GM21515 (cell line): Measurements from ENCODE around the gene RPS6KA2.

ENCODE experiments used
- ATAC-seq: cut with Tn5 transposase; IDR thresholded peaks from one replicate; pipeline ENCODE4 v1.9.1; 2021; ENCODE audit not compliant: unreplicated experiment

Gene RPS6KA2

DNA sequence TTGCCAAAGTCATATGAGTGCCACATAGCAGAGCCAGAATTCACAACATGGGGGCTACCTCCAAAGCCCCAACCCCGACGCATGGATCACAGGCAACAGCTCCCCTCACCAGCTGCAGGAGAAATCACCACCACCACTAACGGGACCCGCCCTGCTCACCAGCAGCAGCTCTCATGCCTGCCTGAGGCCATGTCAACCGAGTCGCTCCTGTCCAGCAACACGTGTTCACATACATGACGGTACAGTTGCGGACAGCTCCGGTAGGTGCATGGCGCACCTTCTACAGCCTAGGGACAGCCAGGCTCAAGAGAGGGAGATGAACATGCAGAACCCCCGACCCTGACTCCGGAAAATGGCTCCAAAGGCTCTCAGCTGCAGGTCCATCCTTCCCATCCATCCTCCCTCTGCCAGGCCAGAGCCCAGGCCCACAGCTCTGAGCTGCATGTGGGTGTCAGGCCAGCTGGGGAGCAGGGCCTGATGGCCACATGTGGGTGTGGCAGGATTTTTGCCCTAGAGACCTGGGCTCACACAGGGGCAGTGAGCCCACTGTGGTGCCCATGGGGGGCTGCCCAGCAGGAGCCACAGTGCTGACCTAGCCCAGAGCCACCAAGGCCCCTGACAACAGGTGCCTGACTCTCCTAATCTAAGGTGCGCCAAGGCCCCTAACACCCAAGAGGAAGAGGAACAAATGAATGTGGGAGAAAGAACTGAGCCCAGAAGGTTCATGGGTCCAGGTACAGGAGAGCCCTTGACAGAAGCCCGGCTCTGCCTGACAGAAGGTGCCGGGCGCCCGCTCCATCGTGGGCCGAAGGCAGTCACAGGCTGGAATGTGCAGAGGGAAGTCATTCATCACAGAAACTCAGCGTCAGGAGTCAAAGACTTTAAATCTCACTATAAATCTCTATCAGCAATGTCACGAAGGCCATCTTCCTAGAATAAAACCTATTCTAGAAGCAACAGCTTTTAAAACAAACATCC, 10.5 kb downstream of the RPS6KA2 start:
- ATAC-seq = no peak

DNA sequence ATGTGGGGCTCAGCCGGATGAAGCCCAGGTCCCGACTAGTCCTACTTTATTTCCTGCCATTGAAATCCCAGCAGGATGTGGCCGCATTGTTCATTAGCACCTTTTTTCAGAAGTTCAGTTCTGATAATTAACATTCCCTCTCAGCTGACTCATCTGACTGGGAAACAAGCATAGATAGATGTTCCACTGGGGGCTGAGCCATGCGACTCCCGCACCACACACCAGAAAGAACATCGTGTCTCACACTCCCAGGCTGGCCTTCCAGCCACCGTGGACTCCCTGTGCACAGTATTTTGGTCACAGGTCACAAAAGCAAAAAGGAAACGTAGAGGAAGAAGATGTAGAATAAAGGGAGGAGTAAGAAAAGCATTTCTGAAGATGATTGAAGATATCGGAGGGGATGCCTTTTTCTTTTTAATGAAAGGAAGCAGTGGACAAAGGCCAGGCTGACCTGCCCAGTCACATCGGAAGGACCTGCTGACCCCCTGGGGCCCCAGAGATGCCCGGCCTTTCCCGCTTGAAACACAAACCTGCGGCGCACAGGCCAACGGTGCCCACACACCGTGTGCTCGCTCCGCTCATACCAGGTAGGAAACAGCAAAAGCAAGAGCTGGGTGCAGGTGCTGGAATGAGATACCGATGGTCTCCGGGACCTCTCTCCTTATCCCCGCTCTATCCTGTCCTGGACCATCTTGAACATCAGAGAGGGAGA, 11.8 kb downstream of the RPS6KA2 start:
- ATAC-seq = no peak

DNA sequence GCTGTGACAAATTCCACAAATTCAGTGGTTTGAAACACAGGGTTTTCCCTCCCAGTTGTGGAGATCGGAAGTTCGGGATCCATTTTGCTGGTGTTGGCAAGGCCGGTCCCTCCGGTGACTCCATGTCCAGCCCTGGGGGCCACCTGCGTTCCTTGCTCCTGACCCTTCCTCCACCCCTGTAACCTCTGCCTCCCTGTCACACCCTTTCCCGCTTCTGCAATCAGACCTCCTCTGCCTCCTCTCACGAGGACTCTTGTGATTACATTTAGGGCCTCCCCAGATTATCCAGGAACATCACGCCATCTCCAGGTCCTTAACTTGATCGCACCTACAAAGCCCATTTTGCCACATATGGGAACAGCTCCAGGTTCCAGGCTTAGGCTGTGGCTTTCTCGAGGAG, 12.5 kb downstream of the RPS6KA2 start:
- no peak for ATAC-seq

DNA sequence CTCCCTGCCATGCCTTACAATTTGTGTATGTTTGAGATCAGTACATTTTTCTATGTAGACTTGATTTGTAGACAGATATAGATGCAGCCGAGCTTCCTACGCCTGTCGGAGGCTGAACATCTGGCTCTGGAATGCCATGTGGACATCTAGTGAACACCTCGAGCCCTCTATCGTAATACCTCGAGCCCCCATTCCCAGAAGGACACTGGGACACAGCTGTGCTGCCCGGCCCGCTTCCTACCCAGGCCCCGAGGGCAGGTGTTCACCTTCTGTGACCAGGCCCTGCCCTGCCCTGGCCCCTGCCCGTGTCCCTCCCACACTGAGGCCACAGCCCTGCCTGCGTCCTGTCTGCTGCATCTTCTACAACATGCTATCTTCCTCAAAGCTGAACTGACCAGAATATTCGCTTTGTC, 12.9 kb downstream of the RPS6KA2 start:
- ATAC-seq = no peak

DNA sequence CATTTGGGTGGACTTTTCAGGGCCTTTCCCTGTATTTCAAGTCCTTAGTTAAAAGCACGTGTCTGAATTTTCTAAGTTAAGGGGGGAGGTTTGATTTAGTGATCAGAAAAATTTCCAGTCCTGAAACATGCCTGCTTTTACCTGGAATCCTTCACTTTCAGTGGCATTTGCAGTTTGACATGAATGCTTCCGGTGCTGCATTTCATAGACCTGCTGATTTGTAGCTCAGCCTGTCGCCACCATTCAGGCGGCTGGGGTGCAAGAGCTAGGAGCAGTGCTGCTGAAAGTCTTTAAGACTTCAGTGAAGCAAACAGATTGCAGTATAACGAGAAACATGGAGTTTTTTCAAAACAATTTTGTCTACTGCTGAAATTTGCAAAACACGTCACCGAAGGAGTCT, 14.0 kb downstream of the RPS6KA2 start:
- ATAC-seq = no peak

DNA sequence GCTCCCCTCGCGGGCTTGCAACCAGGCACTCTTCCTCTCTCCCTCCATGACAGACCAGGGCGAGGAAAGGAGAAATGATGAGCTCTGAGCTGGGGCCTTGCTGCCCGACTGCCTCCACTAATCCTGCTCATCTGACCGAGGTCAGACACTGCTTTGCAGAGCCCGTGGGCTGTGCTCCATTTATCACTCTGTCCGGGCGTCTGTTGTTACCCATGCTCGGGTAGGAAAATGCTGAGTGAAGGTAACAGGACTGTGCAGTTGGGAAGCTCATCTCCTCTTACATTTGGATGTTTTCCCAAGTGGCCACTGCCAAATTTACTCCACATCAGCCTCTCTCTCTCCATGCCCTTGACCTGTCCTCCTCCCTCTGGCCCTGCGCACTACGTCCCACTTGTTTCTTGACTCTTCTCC, 14.6 kb downstream of the RPS6KA2 start:
- ATAC-seq = no peak

DNA sequence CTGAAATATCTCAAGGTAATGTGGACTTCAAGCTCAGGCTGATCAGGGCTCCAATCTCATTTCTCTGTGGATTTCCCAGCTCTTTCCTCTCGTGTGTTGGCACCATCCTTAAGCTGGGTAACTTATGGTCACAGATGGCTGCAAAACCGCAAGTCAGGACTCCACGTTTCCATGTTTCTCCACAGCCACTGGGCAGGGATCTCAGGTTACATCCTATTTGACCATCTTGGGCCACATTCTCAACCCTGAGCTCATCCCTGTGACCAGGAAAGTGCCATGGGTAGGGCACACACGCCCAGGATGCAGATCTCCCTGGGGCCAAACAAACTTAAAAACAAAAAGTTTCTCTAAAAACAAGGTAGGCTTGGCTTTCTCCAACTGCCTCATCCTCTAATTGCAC, 15.4 kb downstream of the RPS6KA2 start:
- no peak for ATAC-seq

DNA sequence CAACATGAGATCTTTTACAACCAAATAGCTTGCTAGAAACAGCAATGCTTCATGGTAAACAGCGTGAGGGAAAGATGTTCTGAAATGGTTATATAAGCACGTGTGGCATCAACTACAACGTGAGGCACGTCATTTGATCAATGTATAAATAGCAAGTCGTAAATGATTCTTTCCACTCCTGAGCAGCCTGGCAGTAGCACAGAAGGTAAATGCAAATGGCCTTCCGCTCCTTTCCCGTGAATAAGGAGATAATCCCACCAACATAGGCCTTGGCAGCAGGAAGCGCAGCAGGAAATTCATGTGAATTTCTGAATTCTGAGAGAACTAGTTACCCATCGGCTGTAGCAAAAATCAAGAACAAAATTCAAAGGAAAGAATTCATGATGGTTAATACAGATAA, 17.0 kb downstream of the RPS6KA2 start:
- no peak for ATAC-seq

DNA sequence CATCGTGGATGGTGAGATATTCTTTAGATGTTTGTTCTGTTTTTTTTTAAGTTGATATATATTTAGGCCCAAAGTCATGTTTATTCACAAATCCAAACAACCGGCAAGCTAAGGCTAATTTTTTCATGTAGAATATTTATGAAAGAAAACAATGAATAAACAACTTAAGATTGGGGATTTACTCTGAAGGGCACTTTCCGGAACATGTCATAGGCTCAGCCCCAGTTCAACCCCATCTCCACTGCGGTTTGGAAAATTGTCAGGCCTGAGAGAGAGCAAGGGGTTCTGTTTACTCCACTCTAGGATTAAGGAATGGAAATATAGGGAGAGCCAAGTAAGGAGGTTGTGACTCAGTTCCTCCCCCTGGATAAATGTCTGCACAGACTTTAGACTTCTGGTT, 18.3 kb downstream of the RPS6KA2 start:
- ATAC-seq = no peak

DNA sequence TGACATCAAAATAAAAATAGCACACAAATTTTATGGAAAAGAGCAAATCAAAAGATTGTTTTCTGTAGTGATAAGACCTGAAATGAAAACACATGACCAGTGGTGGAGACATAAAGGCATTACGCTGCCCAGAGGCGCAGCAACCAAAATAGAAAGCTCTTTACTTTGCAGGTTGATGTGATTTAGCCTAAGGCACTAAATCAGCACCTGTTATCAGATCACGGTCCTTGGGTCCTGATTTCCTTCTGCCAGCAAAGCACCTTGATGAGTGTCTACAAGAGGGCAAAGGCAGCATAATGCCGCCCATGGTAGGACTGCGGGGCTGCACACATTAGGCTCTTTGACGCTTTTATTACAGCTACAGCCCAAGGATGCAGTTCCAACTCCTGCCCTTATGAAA, 21.3 kb downstream of the RPS6KA2 start:
- ATAC-seq = no peak

DNA sequence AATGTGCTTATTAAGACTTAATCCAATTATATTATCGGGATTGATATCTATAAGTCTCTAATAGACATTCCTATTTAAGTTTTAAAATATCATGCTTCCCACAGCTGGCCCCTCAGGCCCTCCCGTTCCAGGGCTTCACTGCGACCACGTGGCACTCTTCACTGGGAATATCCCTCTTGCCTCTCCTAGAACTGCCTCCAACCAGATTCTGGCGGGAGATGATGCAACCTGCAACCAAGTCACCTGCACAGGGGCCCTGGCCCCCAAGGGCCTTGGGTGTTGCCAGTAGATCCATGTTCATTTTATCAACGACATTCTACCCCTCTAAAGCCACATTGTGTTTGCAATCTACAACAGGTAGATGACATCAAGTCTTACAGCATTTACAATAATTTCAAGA, 22.1 kb downstream of the RPS6KA2 start:
- ATAC-seq = no peak

DNA sequence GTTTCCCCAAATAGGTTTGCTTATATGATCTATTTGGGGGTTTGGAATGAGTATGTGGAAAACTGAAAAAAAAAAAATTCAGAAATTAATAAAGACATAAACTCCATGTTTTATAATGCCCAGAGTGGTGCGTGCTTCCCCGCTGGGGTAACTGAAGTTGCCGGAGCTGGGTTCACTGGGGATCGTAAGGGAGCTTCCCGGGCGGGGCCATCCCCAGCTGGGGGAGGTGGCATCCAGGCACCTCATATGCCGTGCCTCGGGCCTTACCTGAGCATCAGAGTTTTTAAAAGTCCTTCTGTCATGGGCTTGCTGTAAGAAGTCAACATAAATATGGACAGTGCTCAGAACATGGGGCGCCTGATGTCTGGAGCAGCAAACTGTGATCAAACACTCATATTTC, 22.7 kb downstream of the RPS6KA2 start:
- no peak for ATAC-seq

DNA sequence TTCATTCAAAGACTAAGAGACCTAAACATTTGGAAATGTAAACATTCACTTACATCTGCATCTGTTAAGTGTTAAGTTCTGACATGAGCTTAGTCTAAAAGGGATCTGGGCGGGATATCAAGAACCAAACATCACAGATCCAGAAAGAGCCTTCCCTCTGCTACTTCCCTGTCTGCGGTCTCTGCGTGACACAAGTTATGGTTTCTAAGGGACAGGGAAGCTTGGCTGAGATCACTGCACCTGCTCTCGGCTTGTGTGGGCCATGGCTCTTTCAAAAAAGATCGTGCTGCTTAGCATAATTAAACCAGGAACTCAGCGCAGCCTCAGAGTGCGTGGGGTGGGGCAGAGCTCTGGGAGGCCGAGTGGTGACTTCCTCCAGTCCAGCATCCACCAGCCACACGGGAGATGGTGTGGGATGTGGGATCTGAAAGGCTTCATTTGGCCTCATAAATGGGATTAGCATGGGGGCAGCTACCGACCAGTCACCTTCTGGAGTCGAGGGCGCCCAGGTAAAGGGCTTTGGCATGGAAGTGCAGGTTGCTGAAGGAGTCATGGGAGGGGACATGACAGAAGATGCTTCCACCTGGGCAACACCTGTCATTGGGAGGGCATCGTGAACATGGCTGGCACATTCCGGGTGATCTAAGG, 23.9 kb downstream of the RPS6KA2 start:
- ATAC-seq = no peak

DNA sequence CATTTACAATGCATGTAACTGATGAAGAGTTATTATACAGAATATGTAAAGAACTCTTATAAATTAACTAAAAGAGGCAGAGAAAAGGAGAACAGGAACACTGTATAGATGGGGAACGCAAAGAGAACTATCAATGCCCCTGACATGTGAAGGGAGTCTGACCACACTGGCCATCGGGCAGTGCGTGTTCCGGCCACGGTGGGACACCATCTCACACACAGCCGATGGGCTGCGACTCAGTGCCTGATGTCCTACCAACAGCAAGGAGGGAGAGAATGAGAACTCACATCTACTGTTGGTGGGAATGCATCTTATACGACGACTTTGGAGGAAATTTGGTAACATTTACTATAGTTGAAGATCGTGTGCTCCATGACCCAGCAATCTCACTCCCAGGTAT, 25.1 kb downstream of the RPS6KA2 start:
- no peak for ATAC-seq

DNA sequence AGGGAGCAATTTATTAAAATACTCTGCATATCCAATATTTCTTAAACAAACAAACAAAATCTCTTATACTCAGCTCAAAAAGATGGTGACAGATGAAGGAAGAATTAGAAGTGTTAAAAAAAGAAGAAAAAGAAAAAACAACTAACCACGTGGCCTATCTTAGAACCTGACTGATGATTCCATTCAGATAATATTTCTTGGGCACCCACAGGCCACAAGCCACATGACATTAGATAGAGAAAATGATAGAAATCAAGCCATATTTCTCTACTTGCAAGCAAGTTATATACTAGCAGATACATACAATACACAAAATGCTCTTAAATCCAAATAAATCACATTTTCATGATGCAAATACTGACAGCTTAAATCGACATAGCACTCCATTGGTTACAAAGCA, 26.1 kb downstream of the RPS6KA2 start:
- ATAC-seq = no peak

DNA sequence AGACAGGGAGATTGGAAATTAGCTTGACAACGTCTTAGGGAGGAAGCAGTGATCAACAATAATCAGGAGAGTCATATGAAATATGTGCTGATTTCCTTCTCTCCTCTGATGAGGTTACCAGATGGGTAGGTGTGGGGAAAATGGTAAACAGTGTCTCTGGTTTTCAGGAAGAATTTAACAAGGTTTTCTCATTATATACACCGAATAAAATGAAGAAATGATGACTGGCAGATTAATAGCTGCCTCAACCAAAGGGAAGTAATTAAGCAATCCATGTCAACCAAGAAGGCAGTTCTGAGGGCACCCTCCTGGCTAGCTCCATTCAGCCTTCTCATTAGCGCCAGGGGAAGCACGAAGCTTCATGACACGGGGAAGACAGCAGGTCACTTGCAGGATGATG, 27.8 kb downstream of the RPS6KA2 start:
- ATAC-seq = no peak

DNA sequence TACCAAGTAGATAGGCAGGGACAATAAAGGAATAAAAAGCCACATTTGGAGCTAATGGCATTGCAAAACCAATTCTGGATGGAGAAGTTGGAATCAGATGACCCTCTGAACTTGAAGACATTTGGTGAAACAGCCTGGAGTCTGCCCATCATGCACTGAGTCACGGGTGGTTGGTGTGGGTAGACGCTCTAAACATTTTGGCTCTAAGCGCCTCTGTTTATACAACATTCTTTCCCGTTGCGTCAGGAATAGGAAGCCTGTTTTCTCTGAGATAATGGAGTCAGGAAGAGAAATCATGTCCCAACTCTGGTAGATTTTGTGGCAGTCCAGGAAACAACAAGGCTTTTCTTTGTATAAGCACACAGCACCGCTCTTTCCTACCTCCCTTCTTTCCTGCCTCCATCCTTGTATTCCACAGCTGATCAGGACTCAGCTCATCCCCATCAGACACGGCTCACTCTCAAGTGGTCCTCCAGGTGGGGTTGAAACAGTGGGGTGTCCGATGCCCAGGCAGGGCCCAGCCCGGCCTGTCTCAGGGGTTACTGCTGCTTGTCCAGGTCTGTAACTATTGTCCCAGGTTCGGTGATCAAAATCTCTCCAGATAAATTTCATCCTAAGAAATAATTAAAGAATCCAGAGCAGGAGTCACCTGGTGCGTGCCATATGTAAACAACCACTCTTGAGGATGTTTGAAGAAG, 28.5 kb downstream of the RPS6KA2 start:
- no peak for ATAC-seq

DNA sequence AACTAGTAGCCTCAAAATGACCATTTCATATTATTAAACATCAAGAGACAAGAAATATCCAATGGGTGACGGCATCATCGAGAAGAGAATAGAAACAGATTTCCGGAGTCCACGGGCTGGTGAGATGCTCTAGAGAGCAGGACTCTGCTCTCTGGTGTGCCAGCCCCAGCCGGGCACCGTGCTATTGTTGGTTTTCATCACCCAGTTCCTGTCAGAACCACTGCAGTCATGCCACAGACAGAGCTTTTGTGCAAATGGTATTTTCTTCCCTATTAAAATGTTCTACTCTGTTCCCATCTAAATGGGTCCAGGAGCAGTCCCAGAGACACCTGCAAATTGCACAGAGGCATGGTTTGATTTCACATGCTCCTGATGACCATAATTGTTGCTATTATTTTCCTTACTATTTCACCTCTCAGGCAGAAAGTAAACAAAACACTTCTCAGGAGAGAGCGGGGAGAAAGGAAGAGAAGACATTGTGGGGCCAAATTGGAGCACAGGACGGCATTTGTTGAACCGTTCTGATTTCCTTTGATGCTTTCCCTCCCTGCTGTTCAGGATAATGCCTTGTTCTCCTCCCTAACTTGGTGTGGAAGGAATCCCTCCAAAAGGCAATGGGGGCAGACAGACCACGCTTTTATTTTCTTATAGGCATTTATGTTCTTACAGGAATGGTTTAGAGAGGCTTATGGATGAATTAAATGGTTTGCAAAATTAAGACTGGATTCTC, 29.2 kb downstream of the RPS6KA2 start:
- no peak for ATAC-seq

DNA sequence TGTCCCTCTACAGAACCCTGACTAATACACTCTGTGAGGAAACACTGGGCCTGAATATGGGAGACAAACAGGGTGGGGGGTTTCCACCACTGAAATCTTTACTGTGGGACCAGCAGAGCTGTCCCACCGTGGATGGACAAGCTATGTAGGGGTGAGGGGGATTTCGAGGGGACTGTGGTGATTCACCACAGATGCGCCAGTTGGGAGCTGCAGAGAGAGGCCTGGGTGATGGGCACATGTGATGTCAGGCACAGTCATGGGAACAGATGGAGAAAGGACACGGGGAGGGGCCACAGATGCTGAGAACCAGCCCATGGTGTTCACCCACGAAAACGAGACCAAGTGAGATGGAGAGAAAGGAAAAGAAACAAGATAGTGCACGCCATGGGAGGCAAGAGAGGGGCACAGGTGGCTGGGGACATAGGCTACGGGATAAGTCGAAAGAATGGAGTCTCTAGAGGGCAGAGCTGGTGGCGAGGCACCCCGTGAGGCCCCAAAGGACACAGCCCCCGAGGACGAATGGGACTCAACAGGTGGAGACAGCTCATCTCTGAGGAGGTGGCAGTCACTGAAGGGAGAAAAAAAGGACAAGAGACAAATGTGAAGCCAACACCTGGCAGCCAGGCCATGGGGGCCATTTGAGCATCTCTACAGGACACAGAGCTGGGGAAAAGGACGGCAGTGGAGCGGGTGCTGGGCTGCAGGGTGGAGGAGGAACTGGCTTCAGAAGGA, 30.1 kb downstream of the RPS6KA2 start:
- no peak for ATAC-seq

DNA sequence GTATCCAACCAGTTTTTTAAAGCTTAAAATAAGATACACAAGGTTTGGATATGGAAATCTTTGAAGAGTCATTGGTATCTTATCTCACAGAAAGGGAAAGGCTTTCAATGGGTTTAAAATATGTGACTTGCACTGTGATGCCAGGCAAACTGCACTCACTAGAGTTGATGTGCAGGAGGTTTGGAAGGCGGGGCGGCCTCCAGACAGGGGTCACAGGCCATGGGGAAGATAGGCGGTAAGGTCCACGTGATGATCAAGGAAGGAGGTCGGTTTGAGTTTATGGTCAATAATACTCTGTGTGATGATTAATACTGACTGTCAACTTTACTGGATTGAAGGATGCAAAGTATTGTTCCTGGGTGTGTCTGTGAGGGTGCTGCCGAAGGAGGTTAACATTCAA, 31.1 kb downstream of the RPS6KA2 start:
- no peak for ATAC-seq
